GM21515 (cell line): Measurements from ENCODE around the gene LAMA5.

ENCODE experiments used
- ATAC-seq: cut with Tn5 transposase; IDR thresholded peaks from one replicate; pipeline ENCODE4 v1.9.1; 2021; ENCODE audit not compliant: unreplicated experiment

Gene LAMA5

DNA sequence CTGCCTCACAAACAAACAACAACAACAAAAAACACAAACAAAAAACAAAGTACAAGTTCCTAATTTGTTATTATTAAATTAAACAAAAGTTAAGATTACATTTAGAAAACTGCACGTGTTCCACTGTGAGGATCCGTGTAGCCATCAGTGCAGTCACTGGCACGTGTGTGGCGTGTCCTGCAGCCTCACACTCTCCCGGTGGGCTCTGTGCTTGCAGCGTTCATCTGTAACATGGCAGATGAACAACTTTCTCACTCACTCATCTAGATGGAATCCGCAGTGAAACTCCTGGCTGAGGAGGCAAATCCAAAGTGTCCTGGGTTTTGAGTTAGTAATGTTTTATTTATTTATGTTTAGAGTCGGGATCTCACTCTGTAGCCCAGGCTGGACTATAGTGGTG is 77.2 kb downstream of the LAMA5 start:
- no peak for ATAC-seq

DNA sequence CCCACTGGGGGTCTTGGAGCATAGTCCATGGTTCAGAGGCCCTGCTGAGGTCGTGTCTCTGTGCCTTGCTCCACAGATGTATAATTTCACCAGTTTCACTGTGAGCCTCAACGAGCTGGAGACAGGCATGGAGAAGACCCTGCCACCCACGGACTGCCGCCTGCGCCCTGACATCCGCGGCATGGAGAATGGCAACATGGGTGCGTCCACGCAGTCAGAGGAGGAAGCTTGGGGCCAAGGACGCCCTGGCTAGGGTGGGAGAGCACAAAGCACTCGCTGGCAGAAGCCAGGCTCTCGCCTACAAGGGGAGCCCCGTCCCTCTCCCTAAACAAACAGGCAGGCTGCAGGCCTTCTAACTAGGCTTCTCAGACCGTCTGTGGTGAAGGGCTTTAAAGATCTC is 78.0 kb downstream of the LAMA5 start:
- no peak for ATAC-seq

DNA sequence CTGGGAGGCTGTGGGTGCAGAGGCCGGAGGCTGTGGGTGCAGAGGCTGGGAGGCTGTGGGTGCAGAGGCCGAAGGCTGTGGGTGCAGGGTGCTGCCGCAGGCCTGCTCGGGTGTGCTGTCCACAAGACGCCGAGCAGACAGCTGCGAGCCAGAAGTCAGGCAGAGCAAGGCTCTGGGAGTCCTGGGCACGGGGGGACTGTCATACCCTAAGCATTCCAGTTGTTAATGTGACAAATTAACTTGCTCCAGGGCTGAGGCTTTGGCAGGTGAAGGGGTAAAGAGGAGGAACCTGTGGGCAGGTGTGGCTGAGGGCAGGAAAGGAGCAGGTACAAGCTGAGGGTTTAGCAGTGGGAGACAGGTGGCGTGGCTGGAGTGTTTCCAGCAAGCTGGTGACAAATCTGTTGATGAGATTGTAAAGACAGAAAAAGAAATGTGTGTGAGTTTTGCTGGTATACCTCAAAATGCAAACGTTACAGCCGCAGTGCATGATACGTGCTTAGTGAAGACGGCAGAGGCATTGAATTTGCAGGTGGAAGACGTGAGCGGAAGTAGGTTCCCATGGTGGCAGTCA is 78.5 kb downstream of the LAMA5 start:
- no peak for ATAC-seq

DNA sequence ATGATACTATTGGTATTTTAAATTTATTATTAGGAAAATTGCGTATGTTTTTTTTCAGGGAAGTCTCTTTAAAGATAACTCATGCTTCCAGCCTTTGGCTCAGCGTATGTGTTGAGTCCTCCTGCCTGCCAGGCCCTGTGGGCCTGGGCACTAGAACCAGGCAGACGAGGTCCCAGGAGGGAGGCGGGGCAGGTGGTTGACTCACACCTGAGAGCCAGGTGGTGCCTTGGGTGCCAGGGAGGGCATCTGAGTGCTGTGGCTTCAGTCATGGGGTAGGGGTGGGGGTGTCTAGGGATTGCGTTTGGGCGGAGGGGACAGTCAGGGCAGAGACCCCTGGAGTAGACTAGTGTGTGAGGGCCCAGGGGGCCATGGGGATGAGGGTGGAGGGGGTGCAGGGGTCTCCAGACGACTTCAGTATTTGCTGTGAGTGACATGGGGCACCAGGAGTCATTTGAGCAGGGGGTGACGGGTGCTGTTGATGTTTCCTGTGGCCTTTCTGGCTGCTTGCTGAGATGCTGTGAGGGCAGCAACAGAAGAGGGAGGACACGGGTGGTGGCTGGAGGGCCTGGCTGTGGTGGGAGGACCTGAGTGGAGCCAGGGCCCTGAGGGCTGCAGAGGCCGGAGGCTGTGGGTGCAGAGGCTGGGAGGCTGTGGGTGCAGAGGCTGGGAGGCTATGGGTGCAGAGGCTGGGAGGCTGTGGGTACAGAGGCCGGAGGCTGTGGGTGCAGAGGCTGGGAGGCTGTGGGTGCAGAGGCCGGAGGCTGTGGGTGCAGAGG is 79.2 kb downstream of the LAMA5 start:
- ATAC-seq: no peak

DNA sequence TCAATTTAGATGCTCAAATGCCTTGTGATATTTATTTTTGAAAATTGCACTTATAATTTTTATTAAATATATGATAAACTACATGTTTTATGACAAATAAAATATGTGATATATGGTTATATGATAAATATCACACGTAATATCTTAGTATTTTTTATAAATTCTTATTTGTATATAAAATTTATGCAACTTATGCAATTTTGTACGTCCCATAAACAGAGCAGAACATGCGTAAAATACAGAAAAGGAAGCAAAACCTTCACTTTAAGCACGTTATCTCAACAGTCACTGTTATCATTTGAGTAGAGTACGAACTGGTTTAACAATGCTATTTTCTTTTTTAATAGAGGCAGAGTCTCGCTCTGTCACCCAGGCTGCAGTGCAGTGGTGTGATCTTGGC is 80.0 kb downstream of the LAMA5 start:
- no peak for ATAC-seq

DNA sequence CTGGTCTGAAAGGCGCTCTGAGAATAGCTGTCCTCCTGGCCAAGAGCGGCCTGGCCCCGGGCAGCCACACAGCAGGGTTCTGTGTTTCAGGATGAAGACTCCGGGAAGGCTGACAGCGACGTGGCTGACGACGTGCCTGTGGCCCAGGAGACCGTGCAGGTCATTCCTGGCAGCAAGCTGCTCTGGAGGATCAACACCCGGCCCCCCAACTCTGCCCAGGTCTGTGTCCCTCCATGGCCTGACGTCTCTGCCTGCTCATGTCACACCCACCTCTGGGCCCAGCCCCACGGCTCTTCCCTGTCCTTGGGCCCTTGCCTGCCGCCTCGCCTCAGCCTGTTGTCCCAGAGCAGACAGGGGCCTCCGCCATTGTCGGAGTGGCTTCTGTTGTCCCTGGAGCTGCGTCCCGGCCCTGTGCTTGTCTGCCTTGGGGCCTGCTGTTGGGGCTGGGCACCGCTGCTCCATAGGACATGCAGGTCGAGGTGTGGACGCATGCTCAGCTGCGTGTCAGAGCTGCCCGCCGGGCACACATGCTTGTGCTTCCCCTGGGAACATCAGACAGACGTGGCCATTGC is 80.5 kb downstream of the LAMA5 start:
- ATAC-seq: no peak

DNA sequence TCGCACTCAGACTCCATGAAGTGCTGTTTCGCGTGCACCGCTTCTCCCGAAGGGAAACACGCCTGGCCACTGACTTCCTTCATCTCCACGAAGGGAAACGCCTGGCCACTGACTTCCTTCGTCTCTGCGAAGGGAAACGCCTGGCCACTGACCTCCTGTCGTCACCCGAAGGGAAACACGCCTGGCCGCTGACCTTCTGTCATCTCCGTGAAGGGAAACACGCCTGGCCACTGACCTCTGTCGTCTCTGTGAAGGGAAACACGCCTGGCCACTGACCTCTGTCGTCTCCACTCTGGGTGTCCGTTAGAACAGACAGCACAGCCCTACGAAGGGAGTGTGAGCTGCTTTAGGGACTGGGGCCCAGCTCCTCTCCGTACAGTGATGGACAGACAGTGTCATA is 81.4 kb downstream of the LAMA5 start:
- ATAC-seq: no peak

DNA sequence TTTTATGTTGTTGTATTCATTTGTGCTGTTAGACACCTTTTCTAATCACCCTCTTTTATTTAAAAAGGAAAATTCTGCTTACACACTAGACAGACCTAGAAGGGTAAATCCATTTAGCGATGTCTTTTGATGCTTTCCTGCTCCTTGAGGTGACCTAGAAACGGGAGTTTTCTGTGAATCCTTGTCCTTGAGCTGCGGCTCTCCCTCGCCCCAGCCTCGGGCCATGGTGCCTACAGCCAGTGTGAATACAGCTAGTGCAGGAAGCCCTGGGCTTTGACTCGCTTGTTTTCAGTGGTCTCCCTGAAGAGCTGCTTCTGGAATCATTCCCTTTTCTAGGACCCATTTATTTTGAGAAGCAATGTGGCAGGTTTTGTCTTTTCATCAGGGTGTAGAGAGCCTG is 82.0 kb downstream of the LAMA5 start:
- ATAC-seq: no peak

DNA sequence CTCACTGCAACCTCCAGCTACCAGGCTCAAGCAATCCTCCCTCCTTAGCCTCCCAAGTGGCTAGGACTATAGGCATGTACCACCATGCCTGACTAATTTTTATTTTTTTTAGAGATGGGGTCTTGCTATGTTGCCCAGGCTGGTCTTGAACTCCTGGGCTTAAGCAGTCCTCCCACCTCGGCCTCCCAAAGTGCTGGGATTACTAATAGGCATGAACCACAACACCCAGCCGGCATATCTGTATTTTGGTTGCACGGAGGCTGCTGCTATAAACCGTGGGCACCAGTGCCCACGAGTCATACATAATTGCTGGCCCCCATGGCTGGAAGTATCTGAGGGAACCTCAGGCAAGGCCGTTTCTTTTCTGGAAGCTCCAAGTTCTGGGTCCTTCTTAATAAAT is 82.7 kb downstream of the LAMA5 start:
- ATAC-seq: no peak

DNA sequence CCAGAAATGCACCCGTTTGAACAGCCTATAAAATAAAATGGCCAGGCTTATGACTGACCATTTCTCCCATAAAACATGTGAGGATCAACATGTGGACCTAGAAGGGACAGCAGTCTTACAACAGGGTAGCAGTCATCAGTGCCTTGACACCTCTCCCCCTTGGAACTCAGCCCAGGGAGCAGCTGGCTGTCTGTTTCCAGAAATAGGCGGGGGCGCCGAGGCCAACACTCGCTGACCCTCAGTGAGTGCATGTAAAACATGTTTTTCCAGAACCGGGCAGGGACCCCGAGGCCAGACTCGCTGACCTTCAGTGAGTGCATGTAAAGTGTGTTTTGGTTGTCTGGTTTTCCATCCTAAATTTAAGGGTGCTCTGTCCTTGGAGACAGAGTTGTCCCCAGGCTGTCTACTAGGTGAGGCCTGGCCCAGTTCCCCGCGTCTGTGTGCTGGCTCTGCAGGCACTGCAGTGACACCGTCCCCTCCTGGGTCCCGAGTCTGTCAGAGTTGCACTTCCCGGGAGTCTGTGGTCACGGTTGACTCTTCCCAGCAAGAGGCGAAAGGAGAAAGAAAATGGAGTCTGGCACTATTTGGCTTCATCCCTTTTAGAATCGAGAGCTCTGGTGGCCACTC is 84.1 kb downstream of the LAMA5 start:
- ATAC-seq: no peak

DNA sequence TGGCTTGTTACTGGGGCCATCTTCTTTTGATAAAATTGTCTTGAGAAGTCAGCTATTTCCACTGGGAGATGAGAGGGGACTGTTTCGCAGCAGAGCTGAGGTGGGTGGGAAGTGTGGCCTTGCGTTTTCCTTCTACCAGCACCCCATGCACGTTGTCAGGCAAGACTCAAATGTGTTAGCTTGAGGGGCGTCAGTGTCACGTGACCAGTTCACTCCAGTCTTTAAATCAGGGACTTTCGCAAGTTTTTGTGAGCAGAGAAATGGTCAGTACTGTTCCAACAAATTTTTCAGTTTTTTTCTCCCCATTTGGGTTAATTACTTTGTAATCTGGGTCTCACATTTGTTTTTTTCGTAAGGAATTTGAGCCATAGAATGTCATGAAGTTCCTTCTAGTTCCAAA is 85.0 kb downstream of the LAMA5 start:
- no peak for ATAC-seq

DNA sequence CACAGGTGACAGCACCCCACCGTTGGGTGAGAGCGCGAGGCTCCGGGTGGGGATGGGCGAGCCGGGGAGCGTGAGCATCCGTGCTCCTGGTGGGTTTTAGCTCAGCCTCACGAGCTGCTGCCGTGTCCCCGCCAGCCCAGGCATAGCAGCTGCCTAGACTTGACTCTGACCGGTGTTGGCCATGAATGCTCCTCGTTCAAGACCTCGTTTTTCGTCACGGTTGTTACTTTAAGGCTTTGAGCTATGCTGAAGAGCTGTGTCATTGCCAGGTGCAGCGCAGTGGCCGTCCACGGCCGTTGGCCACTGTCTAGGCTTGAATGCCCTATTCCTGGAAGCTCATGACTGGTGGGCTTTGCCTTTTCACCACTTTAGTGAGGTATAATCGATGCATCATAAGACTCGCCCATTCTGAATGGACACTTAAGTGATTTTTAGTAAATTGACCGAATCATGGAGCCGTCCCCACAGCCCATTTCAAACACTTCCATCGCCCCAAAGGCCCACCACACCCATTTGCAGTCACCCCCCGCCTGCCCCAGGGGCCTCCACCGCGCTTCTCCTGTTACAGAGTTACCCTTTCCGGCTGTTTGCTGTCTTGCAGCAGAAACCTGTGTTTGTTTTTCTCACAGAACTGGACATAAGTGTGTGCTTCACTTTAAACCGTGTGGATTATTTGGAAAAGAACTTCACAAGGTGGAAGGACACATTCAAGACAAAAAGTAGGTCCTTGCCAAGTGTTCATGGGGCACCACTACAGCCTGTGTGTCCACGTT is 85.8 kb downstream of the LAMA5 start:
- no peak for ATAC-seq

DNA sequence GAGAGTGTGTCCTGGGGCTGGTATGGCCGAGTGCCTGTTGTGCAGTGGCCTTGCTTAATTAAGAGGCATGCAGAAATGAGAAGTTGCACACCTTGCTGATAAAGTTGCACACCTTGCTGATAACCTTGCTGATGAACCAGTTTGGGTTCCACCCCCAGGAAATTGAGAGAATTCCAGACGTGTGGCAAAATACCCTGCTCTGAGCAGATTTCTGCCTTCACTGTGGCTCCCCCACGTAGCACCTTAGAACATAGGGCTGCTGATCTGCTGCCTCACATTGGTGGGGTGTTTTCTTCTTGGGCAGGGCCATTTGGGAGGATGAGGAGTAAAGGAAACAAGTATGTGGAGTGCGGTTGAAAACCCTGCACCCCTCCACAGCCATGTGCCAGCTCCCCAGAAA is 86.8 kb downstream of the LAMA5 start:
- no peak for ATAC-seq

DNA sequence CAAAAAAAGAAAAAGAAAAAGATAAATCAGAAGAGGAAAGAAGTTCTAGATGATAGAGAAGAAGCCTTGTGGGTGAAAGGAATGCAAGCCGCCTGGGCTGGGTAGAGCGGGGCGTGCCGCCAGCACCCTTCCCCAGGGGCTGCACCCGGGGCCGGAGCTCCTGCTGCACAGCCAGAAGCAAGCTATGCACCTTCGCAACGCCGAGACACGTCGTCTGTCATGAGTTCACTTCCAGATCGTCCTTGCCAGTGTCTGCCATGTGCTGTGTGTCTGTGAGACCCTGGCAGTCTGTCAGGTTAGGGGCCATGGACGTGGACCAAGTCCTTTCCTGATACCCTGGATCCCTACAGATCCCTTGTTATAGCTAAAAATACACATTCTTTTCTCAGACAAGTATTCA is 89.9 kb downstream of the LAMA5 start:
- no peak for ATAC-seq

DNA sequence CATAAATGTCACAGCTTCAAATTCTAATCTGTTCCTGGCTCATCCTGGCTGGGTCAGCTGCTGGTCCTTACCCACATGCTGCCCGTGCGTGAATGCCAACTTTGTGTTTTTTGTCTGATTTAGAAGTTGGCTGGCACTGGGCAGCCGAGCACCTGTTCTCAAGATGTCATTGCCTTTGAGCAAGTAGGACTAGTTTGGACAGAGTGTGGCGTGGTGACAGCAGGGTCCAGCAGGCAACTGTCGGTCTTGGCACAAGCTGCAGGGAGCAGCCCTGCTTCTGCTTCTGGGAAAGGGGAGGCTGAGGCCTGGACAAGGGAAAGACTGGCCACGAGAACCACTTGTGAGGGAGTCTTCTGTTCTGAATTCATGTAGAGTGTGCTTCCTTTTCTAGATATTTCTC is 90.7 kb downstream of the LAMA5 start:
- no peak for ATAC-seq

DNA sequence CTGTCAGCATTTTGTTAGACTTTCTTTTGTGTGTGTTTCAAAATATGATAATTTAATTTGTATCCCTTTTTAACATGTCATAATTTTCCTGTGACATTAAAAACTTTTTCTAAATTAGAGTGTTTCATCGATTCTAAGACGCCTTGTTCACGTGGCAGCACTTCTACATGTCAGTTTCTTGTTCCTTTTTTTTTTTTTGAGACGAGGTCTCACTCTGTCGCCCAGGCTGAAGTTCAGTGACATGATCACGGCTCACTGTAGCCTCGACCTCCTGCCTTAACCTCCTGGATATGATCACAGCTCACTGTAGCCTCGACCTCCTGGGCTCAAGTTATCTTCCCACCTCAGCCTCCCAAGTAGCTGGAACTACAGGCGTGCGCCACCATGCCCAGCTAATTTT is 91.9 kb downstream of the LAMA5 start:
- ATAC-seq: no peak

DNA sequence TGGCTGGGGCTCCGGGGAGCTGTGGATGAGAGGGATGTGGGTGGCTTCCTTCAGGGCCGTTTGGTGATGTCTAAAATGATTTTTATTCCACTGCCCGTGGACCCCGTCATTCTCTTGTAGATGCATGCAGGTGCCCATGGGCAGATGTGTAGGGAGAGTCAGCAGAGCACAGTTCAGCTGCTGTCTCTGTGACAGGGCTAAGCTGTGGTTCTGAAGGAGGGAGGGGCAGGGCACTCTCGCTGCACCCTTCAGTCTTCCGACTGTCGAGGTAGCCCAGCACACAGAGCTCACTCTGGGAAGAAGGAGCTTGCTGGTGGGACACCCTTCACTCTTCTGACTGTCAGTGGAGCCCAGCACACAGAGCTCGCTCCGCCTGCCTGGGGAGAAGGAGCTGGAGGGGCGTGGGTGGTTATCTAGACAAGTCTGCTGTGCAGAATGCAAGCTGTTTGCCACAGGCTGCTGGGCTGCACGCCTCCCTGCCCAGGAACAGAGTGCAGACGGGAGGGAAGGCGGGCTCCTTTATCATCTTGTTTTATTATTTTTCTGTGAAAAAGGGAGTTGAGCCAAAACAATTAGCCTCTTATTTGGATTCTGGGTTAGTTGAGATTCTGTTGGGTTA is 92.7 kb downstream of the LAMA5 start:
- ATAC-seq: no peak

DNA sequence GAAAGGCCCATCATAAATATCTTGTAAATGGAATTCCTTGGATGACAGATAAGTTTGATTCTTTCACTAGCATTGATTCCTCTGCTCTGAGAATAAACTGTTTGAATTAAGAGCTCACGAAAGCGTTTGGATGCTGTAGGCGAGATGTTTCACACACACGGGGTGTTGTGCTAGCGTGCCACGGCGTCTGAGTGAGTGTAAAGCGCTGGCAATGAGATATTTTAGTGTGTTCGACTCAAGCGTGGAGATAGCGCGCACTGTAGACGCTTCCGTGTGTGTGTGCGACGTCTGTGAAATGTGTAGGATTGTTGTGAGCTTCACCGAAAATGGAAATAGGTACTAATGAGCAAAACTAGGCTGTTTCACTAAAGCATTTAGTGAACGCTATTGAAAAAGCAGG is 93.7 kb downstream of the LAMA5 start:
- ATAC-seq: no peak

DNA sequence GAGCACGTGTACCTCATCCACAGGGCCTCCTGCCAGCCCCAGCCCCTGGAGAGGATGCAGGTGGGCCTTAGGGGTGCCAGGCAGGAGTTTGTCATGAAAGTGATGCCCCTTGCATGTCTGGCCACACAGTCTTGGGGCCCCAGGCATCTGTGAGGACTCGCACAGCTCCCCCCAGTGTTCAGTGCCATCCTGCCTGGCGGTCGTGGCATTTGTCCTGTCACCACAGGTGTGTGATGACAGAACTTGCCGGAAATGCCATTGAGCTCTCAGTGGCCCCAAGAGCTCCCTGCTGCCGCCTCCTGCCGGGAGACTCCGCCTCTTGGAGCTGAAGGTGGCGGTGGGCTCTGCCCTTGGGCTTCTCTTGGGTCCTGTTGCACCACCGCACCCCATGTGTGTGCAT is 94.9 kb downstream of the LAMA5 start:
- ATAC-seq: no peak

DNA sequence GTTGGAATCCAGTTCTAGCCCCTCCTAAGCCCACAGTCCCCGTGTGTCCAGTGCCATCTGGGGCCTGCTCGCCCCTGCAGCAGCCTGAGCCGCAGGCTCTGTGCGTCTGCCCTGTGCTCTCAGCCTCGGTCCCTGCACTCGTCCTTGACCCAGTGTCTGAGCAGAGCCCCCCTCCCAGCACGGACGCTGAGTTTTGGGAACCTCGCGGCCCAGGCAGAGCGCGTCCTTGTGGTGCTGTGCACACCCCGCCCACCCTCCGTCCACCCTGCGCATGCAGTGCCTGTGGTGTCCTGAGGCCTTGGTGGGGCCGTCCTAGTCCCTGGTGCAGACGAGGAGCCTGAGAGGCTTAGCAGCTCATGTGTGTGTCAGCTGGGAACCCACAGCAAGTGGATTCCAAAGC is 97.2 kb downstream of the LAMA5 start:
- ATAC-seq: no peak

DNA sequence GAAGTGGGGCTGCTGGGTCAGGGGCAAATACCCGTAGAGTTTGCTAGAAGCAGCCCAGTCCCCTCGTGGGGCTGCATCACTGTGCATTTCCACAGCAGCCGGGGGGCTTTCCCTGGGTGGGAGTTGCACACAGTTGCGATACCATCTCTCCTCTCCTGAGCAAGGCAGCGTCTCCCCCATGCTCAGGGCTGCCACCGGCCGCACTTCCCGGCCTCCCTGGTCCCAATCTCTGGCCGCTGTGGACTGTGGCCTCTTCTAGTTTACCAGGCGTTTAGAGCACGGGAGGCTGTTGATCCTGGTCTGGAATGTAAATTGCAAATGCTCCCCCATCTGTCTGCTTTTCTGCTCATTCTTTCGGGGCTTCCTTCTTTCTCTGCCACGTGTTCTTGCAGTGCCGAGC is 97.7 kb downstream of the LAMA5 start:
- no peak for ATAC-seq
